ENCODE data around the gene CACNA2D4.

The CACNA2D4 gene

DNA sequence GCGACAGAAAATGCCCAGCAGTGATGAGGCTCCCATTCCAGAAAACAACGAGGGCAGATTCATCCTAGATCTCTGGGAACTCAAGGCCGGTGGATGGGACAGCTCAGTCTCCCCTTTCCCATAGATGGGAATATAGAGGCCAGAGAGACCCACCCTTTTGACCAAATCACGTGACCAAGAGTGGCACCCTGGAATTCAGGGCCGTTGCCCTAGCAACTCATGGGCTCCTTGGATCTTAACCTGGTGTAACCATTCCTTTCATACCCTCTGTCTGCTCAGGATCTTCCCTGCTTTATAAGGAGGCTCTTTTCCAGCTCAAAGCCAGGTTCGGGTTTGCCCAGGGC lies 106.5 kb downstream of the CACNA2D4 start:
- no peak for DNase-seq

- peak; percentile 84 for DNase-seq
These were observed 107.0 kb downstream of the CACNA2D4 start for GRCh38 chr12:1811281-1811947.

DNA sequence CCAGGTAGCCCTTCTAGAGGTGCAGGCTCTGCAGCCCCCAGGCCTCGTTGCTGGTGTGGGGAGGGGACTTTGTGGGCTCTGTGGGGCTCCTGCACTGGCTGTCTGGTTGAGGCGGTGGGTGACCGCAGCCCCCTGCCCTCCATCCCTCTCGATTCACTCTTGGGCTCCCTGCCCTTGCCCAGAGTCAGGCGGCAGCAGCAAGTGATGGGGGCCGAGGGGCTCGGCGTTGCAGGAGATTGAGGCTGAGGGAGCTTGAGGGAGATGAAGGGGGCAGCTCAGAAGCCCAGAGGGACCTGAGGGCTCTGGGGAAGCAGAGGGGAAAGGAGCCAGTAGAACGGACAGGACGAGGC lies 107.5 kb downstream of the CACNA2D4 start:
- DNase-seq: no peak

DNA sequence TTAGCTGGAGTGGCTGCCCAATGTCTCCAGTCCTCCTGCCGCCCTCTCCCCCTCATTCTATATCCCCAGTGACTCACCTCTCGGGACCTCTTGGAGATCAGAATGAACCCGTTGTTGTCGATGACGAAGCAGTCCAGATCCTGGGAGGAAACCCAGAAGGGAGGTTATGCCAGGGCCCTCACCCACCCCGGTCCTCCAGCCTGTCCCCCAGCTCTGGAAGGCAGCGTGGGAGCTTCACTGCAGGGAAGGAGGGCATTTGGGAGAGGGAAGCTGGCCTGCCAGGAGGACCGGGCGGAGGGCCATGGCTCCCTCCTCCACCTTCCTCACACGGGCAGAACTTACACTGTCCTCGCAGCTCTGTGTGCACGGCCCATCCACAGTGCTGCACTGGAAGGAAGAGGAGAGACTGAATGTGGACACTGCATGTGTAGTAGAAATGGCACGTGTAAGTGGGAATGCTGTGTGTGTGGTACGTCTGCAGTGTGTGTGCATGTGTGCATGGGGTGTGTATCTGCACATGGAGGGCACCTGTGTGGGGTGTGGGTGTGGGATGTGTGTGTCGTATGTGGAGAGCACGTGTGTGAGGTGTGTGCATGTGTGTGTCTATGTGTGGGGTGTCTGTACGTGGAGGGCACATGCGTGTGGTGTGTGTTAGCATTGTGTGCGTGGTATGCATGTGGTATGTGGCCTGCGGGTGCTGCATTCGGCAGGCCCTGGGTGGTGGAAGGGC lies 108.1 kb downstream of the CACNA2D4 start:
- DNase-seq: no peak

DNA sequence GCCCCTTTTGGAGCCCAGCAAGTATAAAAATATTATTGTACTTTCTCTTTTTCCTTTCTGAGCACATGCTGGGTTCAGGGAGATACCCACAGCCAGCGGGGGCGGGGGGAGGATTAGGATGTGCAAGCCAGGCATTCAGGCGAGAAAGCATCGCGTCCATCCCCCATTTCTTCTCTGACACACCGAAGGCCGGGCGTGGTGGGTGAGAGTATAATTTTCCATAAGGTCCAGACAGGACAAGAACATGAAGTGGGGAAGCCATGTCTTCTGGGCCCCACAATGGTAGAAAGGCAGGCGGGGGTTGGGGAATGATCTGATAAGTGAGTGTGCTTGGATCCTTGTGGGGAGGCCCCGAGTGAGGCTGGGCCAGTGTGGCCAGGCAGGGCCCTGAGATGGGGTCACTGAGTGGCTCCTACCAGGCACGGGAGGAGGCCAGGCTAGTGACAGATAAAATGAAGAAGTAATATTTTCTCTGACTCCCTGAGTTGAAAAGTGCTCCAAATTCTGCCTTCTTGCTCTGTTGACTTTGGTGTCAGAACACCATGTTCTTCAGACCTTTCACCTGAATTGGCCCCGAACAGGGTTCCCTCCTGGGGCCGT lies 108.8 kb downstream of the CACNA2D4 start:
- DNase-seq: no peak

DNA sequence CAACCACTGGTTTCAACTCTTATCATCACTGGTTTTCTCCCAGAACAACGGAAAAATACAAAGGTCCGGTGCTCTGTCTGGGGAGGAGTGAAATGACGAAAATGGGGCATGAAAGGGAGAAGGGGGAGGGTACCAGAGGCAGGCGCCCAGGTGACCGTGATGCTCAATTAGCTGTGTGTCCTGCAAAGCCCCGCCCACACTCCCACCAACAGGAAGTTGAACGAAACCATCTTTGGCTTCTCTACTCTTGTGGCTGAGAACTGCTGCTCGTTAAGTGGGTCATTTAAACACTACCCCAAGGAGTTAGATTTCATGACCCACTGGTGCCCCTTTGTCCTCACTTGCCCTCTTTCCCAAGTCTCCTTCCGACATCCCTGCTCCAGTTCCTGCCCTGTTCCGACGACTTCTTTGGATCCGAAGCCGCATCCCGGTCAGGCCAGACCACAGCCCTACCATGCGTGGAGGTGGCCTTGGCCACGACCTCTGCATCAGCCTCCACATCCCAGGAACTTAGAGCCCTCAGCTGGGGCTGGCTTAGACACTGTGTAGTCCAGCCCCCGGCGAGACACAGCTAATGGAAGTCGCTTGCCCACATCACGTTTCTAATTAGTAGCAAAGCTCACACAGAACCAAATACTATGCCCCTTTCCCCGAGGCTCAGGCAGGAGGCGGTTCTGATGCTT lies 109.5 kb downstream of the CACNA2D4 start:
- no peak for DNase-seq

DNA sequence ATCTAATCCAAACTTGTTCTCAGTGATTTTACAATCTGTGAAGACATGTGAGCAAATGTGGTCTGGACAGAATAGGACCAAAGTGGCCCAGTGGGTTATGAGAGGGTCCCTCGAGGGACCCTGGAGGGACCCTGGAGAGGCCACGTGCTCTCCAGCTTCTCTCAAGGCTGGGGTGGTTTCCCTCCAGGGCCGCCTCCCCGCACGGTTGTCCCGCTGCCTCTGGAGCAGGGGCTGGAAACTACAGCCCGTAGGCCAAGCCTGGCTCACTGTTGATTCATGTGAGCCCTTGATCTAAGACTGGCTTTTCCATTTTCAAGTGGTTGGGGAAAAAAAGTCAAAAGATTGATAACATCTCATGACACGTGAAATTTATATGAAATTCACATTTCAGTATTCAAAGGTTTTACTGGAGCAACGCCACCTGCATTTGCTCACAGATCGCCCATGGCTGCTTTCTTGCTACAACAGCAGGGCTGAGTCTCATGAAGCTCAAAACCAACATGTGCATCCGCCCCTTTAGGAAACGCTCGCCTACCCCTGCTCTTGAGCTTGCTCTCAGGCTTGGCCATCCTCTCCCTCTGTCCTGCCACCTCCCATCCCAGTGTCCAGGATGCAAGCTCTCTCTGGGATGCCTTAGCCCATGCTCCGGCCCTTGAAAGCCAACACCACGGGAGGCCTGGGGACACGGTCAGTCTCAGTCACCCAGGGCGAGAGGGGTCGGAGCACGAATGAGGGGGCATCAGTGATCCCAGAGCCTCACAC lies 110.2 kb downstream of the CACNA2D4 start:
- DNase-seq: no peak

DNA sequence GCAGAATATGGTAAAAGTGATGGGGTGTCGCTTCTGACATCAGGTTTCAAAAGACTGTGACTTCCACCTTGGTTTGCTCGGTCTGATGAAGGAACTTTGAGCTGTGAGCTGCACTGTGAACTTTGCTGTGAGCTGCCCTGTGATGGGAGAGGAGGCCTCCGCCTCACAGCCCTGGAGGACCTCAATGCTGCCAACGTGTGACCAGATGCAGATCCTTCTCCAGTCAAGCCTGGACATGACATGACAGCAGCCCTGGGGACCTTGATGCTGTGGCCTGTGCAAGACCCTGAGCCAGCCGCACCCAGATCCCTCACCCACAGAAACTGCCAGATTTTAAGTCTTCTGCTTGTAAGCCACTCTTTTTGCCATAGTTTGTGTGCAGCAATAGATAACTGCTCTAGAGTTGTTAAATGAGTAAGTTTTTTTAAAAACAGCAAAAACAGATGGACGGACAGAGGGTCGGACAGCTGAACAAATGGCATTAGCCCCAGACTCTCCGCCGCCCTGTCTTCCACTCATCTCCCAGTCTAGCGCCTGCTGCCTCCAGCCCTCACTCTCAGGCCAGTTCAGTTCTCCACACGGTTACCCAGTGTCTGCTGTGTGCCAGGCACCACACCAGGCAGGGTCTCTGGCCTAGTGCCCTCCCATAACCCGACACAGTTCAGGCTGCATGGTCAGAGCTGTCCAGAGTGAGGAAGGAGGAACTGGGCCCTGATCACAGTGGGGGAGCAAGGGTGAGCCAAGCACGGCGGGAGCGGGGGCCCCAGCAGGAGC lies 111.2 kb downstream of the CACNA2D4 start:
- DNase-seq: no peak

DNA sequence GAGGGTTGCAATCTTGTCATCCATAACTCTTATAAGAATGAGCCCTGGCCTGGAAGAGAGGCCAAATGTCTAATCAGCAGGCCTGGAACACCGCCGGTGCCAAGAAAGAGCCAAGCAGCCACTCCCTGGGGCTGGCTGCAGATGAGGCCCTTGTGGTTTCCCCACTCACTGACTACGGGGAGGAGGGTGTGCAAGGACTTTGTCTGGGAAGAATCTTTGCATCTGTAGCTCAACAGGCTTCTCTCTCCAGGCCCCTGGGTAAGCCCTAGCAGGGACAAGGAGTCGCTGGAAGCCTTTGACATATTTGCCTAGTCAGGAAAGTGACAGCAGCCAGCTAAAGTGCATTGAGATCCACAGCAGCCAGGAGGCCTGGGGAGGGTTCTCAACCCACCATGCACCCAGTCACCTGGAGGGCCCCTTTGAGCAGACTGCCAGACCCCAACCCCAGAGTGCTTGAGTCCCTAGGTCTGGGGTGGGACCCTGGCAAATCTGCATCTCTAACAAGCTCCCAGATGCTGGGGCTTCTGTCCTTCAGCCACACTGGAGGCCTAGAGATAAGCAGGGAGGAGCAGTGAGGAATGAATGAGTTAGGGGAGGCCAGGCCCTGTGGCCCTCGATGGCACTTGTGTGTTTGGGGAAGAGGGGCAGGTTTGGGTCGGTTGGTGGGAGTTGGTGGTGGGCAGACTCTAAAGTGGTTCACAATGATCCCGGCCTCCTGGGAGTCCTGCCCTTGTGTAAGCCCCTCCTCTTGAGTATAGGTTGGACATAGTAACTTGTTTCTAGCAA lies 112.0 kb downstream of the CACNA2D4 start:
- DNase-seq: peak; percentile 50

GRCh38 chr12:1805441-1806081 lies 112.9 kb downstream of the CACNA2D4 start:
- DNase-seq: peak; percentile 57

DNA sequence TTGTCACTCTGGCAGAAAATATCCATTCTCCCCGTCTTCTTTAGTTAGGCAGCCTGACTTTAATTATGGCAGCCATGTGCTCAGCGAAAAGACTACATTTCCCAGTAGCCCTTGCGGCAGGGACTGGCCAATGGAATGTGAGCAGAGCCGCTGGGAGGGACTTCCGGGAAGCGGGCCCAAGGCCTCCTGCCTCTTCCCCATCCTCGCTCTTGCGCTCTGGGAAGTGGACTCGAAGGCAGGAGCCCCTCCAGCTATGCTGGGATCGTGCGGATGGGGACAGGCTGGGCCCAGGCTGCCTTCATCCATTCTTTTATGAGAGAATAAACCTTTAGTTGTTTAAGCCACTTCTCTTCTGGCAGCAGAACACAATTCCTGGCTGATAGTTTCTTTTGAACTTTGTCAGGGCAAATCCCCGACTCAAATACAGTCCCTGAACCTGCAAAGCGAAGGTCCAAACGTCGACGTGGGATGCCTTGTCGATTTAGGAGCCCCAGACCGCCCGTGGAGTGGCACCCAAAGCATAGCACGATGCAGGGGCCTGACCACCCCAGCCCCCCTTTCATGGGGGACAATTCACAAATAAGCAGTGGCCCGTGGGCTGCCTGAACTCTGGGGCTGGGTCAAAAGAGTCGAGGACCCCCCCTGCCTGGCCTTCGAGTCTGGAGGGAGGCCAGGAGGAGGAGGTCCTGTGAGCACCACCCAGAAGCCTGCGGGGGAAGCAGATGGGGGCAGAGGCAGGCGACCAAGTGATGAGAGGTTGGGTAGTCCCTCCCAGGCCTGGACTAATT lies 113.7 kb downstream of the CACNA2D4 start:
- DNase-seq: peak; percentile 95

- DNase-seq: peak; percentile 57
These were observed 114.7 kb downstream of the CACNA2D4 start for GRCh38 chr12:1803736-1804135.

- DNase-seq: peak; percentile 59
These were observed 117.0 kb downstream of the CACNA2D4 start for GRCh38 chr12:1801303-1801975.

DNA sequence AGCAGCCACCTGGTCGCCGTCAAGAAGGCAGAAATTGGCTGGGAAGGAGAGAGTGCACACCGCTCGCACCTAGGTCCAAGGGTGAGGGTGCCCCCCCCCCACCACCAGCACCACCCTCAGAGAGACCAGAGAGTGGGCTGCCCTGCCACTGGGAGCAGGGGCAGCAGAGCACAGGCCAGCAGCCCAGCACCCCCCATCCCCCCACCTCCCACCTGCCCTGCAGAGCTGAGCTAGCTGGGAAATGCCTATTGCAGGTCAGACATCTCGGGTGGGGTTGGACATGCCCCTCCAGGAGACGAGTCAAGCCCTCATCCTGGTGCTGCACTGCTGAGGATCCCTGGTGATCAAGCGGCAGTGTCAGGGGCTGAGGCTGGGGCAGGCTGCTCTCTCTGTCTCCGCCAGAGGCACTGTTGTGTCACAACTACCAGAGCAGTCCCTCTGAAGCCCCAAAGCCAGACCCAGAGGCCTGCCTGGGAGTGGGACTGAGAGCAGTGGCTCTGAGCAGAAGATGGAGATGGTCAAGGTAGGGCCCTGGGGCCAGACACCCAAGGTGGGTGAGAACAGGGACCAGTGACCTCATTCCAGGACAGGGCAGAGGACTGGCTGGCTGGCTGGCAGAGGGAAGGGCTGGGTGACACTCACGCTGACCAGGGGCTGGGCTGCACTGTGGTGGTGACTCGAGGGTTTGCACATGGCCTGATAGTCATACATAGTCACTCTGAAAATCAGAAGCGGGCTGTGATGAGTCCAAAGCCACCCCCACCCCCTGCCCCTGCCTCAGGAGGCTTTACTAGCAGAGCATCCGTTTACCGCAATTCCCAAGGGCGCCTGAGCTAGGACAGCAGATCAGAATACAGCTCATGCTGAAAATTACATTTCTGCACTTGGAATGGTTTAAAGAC lies 117.8 kb downstream of the CACNA2D4 start:
- DNase-seq: peak; percentile 62

GRCh38 chr12:1799882-1800400 lies 118.5 kb downstream of the CACNA2D4 start:
- DNase-seq: peak; percentile 58

DNA sequence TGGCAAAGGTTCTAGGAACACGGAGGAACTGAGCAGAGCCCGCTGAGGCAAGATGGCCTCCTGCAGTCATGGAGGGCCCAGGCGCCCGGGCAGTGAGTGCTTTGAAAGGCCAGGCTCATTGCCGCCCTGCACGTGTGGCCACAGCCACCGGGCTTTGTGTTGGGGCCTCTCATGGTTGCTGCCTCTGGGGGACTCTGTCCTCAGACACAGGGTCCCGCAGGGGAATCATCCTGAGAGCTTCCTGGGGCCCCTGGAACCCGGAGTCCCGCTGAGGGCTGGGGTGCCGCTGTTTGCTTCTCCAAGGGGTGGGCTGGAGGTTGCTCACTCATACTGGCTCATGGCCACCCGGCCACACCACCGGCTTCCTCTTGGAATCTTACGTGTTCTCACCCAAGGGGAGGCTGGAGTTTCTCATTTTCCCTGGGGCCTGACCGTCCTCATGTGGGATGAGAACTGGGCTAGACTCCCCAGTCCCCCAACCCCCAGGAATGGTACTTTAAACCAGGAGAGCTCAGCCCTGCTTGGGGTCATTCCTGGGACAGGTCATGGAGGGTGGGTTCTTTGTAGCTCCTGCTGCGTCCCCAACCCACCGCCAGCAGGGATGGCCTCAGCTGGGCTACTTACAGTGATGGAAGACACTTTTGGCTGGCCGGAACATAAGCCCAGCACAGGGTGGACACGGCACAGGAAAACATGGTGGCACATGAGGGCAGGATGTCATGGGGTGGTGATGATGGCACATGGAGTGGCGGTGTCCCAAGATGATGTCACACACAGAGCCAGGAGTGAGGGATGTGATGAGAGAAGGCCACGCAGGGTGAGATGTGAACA lies 119.2 kb downstream of the CACNA2D4 start:
- DNase-seq: peak; percentile 62

- no peak for DNase-seq
These were observed 119.8 kb downstream of the CACNA2D4 start for GRCh38 chr12:1798641-1799020.

All from activated effector memory CD4-positive, alpha-beta T cell treated with anti-CD3 and anti-CD28 coated beads, Interleukin-2, amount 50 U/mL, for 16 hours (primary cell).